Urinary bladder (tissue), 4 donors: Measurements from ENCODE around the gene RAB40B. TPM values are rescaled to one million over a fixed set of nuclear protein-coding genes. Genes with fewer than 3 reads are reported as not detected.
A peak's percentile ranks its signal among the peaks of the same experiment; 100 is the strongest.

Experiments
- DNase-seq: peaks from one replicate; pipeline ENCODE4 v3.0.0-alpha.2; 2015; ENCODE audit errors: extremely low spot score
- H3K27ac ChIP-seq: one replicate; pipeline ENCODE4 v1.5.1; 2013; ENCODE audit warnings: low read depth, mild to moderate bottlenecking, moderate library complexity
- H3K36me3 ChIP-seq: one replicate; pipeline ENCODE4 v1.6.1; 2013; ENCODE audit warnings: mild to moderate bottlenecking, moderate library complexity; ENCODE audit not compliant: insufficient read depth
- H3K4me1 ChIP-seq: one replicate; pipeline ENCODE4 v1.6.1; 2013; ENCODE audit warnings: mild to moderate bottlenecking, moderate library complexity; ENCODE audit not compliant: insufficient read depth
- H3K4me3 ChIP-seq: one replicate; pipeline ENCODE4 v1.5.1; 2013; ENCODE audit warnings: low read depth, low read length
- WGBS: extraction: QIAGEN DNeasy Blood & Tissue Kit; methylation state at CpG from one replicate; pipeline ENCODE4 v1.1.7; 2013; 5-methylcytosine and 5-hydroxymethylcytosine counted together
- polyA plus RNA-seq: library from polyadenylated mRNA; stranded (reverse); fragments of 200-250 nt; gene quantifications from one replicate; pipeline ENCODE4 v1.2.3, GENCODE V29; 2013
- total RNA-seq: library from RNA; depleted of rRNA; stranded (reverse); fragments of >200 nt; gene quantifications from one replicate; pipeline ENCODE4 v1.2.3, GENCODE V29; 2014
- donor health status: healthy with polysubstance abuse.
- donor health status: healthy.

The RAB40B gene
- total and polyA plus RNA-seq, 2 donors, result 9.8 to 25.7 TPM

DNA sequence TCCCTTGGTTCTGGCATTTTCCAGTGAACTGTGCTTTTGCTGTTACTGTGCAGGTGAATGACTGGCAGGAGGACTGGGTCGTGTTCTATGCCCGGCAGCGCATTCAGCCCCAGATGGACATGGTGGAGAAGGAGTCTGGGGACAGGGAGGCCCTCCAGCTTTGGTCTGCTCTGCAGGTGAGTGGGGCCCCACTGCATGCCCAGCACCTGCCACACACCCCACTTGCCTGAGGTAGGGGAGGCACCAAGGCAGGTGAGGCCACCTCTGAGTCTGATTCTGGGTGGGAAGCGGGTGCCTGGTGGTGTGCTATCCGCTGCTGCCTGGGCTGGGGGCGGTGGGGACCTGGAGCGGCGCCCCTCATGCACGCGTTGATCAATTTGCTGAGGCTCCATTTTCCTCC, 27.9 kb upstream of the RAB40B start:
- DNase-seq, result no peak
- Histone ChIP-seq H3K27ac (no peak overlapping the region), H3K36me3 (no peaks in the 10 kb centered on the region), H3K4me1 (no peaks in the 10 kb centered on the region), H3K4me3 (no peak overlapping the region)
- 98% methylated on average over 10 of the region's 10 CpGs for WGBS

DNA sequence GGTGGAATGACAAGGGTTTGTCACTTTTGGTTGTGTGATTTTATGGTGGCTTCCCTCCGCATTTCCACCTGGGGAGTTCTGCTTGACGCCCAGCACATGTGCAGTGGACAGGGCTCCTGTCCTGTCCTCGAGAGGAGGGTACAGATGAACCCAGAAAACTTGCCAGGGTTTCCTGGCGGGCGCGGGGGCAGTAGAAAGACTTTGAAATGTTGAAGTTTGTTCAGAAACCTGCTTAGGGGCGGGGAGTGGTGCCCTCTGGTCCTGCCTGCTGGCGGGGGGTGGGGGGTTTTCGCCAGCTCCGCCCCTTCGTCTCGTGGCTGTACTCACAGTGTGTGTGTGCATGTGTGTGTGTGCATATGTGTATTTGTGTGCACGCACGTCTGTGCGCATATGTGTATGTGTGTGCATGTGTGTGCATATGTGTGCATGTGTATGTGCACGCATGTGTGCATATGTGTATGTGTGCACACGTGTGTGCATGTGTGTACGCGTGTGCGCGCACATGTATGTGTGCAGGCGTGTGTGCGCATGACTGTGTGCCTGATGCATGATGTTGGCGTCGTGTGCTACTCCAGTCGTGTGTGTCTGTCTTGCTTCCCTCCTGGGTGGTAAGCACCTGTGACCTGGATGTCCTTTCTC, 24.8 kb upstream of the RAB40B start:
- no peak for DNase-seq
- H3K27ac ChIP-seq, result no peak overlapping the region
- WGBS, result 95% methylated on average over 26 of the region's 26 CpGs
- H3K36me3 ChIP-seq, result peaks cover 4% of the 10 kb centered on the region
- H3K4me3 ChIP-seq, result no peak overlapping the region
- H3K4me1 ChIP-seq, result no peaks in the 10 kb centered on the region

GRCh38 chr17:82722341-82723013, 24.0 kb upstream of the RAB40B start:
- Histone ChIP-seq H3K36me3 (peaks cover 4% of the 10 kb centered on the region), H3K4me3 (no peak overlapping the region), H3K4me1 (peaks cover 2% of the 10 kb centered on the region), H3K27ac (no peak overlapping the region)
- DNase-seq, result no peak
- 89% methylated on average over 19 of the region's 19 CpGs for WGBS

DNA sequence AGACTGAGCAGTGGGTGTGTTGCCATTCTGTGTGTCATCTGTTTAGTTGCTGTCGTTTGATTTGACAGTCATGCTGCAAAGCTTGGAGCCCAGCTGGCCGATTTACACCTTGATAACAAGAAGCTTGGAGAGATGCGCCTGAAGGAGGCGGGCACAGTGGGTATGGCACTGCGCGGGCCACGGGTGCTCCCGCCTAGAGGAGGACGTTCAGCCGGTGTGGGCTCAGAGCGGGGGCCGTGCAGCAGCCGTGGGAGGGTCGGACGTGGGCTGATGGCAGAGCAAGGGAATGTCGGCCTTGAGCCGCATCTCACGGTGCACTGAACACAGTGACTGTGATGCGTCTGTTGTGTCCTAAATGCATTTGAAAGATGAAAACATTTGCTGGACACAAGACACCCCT, 21.7 kb upstream of the RAB40B start:
- 91% methylated on average over 19 of the region's 19 CpGs for WGBS
- H3K36me3 ChIP-seq, result peaks cover 4% of the 10 kb centered on the region
- DNase-seq, result no peak

GRCh38 chr17:82718986-82719685, 20.6 kb upstream of the RAB40B start:
- 95% methylated on average over 18 of the region's 18 CpGs for WGBS
- Histone ChIP-seq H3K27ac (no peak overlapping the region), H3K4me1 (peaks cover 2% of the 10 kb centered on the region), H3K4me3 (no peak overlapping the region), H3K36me3 (peaks cover 4% of the 10 kb centered on the region)
- DNase-seq, result no peak

More for the DNA sequence above, 21.7 kb upstream of the RAB40B start:
- no peak overlapping the region for H3K4me3 ChIP-seq
- no peak overlapping the region for H3K27ac ChIP-seq
- H3K4me1 ChIP-seq, result peaks cover 2% of the 10 kb centered on the region

DNA sequence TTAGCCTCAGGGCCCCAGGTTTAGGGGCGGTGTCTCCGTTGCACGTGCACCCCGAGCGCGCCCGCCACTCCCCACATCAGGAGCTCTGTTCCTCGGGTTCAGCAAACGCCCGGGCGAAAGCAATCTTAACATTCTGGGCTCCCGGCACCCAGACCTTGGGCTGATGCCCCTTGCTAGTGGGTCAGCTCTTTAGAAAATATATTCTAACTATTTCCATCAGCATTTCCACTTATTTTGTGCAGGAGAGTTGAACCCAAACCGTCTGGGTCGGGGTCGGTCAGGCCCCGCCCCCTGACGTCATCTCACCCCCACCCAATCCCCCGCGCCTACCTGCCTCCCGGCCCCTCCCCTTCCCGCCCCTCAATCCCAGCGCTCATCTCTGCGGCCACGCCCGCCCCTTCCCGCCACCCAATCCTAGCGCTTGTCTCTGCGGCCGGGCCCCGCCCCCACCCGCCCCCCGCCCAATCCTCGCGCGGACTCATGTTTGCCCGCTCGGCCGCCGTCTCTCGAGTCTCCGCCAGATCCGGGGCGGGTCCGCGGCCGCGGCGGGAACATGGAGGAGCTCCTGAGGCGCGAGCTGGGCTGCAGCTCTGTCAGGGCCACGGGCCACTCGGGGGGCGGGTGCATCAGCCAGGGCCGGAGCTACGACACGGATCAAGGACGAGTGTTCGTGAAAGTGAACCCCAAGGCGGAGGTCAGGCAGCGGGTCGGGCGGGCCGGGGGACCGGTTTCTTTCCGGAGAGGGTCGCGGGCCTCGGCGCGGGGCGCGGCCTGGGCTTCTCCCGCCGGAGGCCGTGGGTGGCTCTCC, 17.9 kb upstream of the RAB40B start, which contains the start of gene FN3KRP:
Gene FN3KRP (plus strand): TSS at position 504 of the 808 bp plus-strand sequence. CDS start 50 bp downstream, at position 554.
- no peak for DNase-seq
- under 1% methylated on average over 75 of the region's 75 CpGs for WGBS
- Histone ChIP-seq H3K36me3 (peaks cover 4% of the 10 kb centered on the region), H3K4me1 (peaks cover 2% of the 10 kb centered on the region), H3K4me3 (peak within 1 kb of the TSS; percentile 94), H3K27ac (no peak within 1 kb of the TSS)

DNA sequence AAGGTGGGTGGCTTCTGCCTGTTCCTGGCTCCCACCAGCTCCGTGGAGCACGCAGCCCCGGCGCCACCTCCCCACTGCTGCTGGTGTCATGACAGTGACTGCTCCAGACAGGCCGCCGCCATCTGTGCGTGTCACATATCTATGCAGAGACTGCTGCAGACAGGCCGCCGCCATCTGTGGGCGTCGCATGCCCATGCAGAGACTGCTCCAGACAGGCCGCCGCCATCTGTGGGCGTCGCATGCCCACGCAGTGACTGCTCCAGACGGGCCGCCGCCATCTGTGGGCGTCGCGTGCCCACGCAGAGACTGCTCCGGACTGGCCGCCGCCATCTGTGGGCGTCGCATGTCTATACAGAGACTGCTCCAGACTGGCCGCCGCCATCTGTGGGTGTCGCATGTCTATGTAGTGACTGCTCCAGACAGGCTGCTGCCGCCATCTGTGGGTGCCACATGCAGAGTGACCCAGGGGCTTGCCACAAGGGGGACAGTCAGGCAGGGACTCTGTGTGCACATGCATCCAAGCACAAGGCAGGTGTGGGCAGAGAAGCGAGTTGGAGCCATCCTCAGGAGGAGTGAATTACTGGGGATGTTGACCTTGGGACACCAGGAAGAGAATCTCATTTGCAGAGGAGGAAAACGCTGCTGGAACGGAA, 14.7 kb upstream of the RAB40B start:
- 90% methylated on average over 35 of the region's 35 CpGs for WGBS
- Histone ChIP-seq H3K4me3 (no peak overlapping the region), H3K36me3 (no peaks in the 10 kb centered on the region), H3K27ac (no peak overlapping the region), H3K4me1 (peaks cover 2% of the 10 kb centered on the region)
- DNase-seq, result no peak

DNA sequence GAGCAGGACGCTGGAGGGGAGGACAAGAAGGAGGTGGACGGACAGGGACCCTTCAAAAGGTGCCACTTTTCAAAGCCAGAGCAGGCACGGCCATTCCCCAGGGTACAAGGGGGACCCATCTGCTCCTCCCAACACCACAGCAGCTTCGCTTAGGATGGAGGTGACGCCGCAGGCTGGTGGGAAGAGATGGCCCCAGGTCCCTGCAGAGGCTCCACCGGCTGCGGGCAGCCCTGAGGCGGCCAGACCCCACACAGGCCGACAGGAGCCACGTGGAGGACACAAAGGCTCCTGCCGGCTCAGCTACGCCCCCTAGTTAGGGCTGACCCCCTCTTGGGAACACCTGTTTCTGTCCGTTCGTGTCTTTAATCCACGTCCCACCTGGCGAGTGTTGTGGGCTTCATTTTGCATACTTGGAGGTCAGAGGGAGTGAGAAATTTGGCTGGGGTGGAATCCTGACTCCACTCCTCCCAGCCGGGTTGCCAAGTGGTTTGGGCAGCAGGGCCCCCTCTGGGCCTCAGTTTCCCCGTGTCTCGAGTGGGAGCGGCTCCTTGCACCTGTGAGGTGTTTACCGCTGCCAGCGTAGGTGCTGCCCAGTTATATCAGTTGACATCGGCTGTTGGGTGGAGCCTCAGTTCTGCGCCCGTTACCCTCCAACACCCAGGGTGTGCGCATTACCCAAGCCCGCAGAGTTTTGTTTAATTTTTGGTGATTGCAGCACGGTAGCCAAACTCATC, 12.2 kb upstream of the RAB40B start:
- 75% methylated on average over 29 of the region's 29 CpGs for WGBS
- DNase-seq, result no peak
- H3K36me3 ChIP-seq, result no peaks in the 10 kb centered on the region
- no peak overlapping the region for H3K27ac ChIP-seq
- no peak overlapping the region for H3K4me3 ChIP-seq
- H3K4me1 ChIP-seq, result no peaks in the 10 kb centered on the region

DNA sequence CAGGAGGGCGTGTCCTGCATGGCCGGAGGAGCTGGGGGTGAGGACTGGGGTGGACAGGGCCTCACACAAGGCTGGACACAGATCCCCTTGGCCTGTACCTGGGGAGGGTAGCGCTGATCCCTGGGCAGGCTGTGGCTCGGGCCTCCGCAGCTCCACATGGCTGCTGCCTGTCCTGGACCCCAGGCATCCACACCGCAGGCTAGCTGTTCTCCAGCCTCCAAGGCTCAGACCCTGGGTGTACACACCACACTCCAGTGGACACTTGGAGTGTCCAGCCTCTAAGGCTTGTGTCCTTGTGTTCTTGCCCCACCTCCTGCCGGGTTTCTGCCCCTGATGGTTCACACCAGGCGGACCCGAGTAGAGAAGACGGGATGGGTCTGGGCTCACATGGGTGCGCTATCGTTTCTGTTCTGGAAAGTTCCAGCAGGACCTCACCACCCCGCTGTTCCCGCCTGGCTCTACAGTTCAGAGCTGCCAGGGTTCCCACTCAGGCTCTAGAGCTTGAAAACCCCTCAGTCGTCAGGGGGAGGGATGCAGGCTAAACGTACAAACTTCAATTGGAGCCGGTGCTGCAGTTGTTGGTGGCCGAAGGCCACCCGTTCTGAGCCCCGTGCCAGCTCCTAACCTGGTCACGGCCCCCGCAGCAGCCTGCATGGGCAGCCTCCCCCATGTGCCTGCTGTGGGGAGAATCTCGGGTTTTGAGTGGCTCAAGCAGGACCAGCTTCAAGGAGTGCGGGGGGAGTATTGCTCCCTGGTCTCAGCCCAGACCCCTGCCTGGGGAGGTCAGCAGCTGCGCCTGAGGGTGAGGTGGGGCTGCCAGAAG, 11.4 kb upstream of the RAB40B start:
- 85% methylated on average over 25 of the region's 25 CpGs for WGBS
- Histone ChIP-seq H3K4me3 (no peak overlapping the region), H3K27ac (no peak overlapping the region), H3K4me1 (no peaks in the 10 kb centered on the region), H3K36me3 (no peaks in the 10 kb centered on the region)
- DNase-seq, result no peak

DNA sequence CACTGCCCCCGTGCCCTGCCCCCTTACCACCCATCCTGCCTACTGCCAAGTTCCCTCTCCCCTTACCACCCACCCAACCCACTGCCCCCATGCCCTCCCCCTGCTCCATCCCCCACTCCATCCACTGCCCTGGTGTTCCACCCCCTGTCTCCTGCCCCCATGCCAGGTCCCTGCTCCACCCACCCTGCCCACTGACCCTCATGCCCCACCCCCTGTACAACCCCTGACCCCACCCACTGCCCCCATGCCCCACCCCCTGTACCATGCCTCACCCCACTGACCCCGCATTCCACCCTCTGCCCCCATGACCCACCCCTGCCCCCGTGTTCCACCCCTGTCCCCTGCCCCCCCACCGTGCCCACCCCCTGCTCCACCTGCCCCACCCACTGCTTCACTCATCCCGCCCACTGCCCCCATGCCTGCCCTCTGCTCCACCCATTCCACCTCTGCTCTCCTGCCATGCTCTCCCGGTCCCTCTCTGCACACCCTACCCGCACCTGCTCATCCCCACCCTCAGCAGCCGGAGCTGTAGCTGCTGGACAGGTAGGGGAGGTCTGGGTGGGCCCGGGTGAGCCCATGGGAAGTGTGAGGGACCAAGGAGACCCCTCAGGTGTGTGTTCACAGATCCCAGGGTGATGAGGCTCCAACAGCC, 10.7 kb upstream of the RAB40B start:
- H3K27ac ChIP-seq, result no peak overlapping the region
- H3K4me1 ChIP-seq, result no peaks in the 10 kb centered on the region
- no peak for DNase-seq
- H3K36me3 ChIP-seq, result no peaks in the 10 kb centered on the region
- H3K4me3 ChIP-seq, result no peak overlapping the region
- WGBS, result 68% methylated on average over 9 of the region's 9 CpGs

DNA sequence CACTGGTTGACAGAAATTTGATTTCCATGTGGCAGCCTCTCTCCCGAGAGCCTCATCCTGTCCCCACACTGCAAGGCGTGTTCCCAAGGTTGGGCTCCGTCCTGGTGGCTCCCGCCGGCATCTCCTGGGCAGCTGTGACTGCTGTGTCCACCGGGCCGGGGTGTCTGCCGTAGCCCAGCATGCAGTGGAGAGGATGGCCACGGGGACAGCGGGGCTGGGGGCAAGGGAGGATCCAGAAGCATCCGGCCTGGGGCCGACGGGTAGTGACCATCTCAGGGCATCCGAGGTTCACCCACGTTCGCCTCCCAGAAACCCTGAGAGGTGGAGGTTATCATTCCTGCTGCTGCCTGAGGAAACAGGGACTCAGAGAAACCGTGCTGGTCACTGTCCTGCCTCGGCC, 7.3 kb upstream of the RAB40B start:
- H3K27ac ChIP-seq, result no peak overlapping the region
- H3K36me3 ChIP-seq, result no peaks in the 10 kb centered on the region
- no peak for DNase-seq
- no peak overlapping the region for H3K4me3 ChIP-seq
- 90% methylated on average over 18 of the region's 18 CpGs for WGBS
- H3K4me1 ChIP-seq, result no peaks in the 10 kb centered on the region
